MM.1S (cell line): Measurements from ENCODE around the gene HOXC4.

Experiments
- CTCF ChIP-seq: fragments of 300-600 bp; sonication (generic); IDR thresholded peaks from 2 replicates; pipeline ENCODE4 v1.5.1; 2016; ENCODE audit warnings: antibody characterized with exemption, low read length, mixed read lengths
- EZH2 ChIP-seq: fragments of 300-600 bp; sonication (generic); optimal IDR thresholded peaks from 2 replicates; pipeline ENCODE3; 2017; ENCODE audit warnings: low read depth, mild to moderate bottlenecking, antibody characterized with exemption, low read length, mixed read lengths
- EZH2phosphoT487 ChIP-seq: fragments of 300-600 bp; sonication (generic); IDR thresholded peaks from 2 replicates; pipeline ENCODE4 v1.6.1; 2018; ENCODE audit warnings: antibody characterized with exemption, low read length

DNA sequence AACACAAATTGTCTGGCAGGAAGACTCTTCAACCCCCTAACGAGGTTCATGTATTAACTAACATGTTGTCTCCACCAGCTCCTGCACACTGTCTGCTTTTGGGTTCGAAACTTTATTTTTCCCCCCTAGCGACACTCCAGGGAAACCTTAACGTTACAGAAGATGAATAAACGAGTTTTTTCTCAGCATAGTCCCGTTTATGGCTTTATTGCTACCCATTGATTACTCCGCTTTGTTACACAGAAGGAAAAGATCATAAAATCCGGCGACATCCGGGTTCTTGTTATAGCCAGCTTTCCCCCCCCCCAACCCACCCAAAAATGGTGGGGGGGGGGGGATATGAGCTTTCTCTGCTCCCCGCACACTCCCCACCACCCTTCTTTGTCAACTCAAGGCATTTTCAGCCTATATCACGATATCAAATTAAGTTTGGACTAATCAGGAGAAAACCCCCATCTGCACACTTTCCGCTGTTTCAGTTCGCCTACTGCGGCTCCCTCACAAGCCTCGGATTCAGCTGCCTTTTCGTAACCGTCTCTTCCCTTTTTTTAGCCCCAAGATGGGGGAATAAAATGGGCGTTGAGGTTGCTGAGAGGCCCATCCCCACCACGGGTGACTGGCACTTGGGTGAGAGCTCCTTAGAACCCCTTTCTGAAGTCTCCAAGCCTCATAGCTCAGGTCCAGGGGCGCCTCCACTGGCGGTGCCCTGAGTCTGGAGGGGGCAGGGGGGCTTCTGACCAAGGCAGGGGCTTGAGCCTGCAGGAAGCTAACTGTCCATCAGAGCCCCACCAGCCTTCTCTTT, 26.8 kb upstream of the HOXC4 start:
- TF ChIP-seq EZH2 (no peak), CTCF (no peak), EZH2phosphoT487 (no peak)
